PC-3 (cell line): ENCODE measurements around the gene CIB2. TPM values are rescaled to one million over a fixed set of nuclear protein-coding genes. Genes with fewer than 3 reads are reported as not detected.

Source experiments
- ATAC-seq: fragments of 200-7000 bp; cut with Tn5 transposase; 2 replicates; pipeline ENCODE4 v1.9.1; 2020; ENCODE audit warnings: mild to moderate bottlenecking, moderate library complexity
- BruUV-seq: library from RNA; stranded (reverse); fragments of 400-500 nt; replicated peaks from 2 replicates; lab custom pipeline; 2021; lab: Mats Ljungman, UMichigan
- CTCF ChIA-PET: fragments of 300-600 bp; sonication (Branson Sonifier 250); formaldehyde crosslinking; loops from one replicate; lab custom pipeline; 2022; ENCODE audit warnings: antibody characterized with exemption; lab: Charles Lee
- POLR2A ChIA-PET: fragments of 300-600 bp; sonication (Branson Sonifier 250); formaldehyde crosslinking; loops from one replicate; lab custom pipeline; 2022; ENCODE audit warnings: antibody characterized with exemption; ENCODE audit not compliant: unreplicated experiment; lab: Charles Lee
- DNase-seq: peaks from one replicate; pipeline ENCODE4 v3.0.0-alpha.2; 2015
- H2AFZ ChIP-seq: fragments of 300-600 bp; sonication (generic); 2 replicates; pipeline ENCODE4 v1.6.0; 2016; ENCODE audit warnings: antibody characterized with exemption, low read length
- H3F3A ChIP-seq: fragments of 300-600 bp; sonication (generic); one replicate; pipeline ENCODE4 v1.6.0; 2017; ENCODE audit warnings: antibody characterized with exemption, low read length, control low read depth, mild to moderate bottlenecking; ENCODE audit not compliant: unreplicated experiment
- H3K27ac ChIP-seq: fragments of 300-600 bp; sonication (generic); 2 replicates; pipeline ENCODE4 v1.5.1; 2016; ENCODE audit warnings: mild to moderate bottlenecking, low read length
- H3K27me3 ChIP-seq: fragments of 300-600 bp; sonication (generic); 2 replicates; pipeline ENCODE4 v1.6.1; 2016; ENCODE audit warnings: low read length, mixed read lengths
- H3K36me3 ChIP-seq: fragments of 300-600 bp; sonication (generic); 2 replicates; pipeline ENCODE4 v1.6.1; 2016; ENCODE audit warnings: low read depth, mixed run types, low read length, mixed read lengths
- H3K4me1 ChIP-seq: fragments of 300-600 bp; sonication (generic); 2 replicates; pipeline ENCODE4 v1.5.1; 2016; ENCODE audit warnings: low read length; ENCODE audit not compliant: insufficient read depth
- H3K4me2 ChIP-seq: fragments of 300-600 bp; sonication (generic); 2 replicates; pipeline ENCODE4 v1.6.0; 2016; ENCODE audit warnings: low read length
- H3K4me3 ChIP-seq: fragments of 300-600 bp; sonication (generic); 2 replicates; pipeline ENCODE4 v1.5.1; 2016; ENCODE audit warnings: mild to moderate bottlenecking, low read length, mixed read lengths
- H3K79me2 ChIP-seq: fragments of 300-600 bp; sonication (generic); 2 replicates; pipeline ENCODE4 v1.6.1; 2017; ENCODE audit warnings: low read length, mixed read lengths
- H3K9ac ChIP-seq: fragments of 300-600 bp; sonication (generic); 2 replicates; pipeline ENCODE4 v1.6.0; 2016; ENCODE audit warnings: mild to moderate bottlenecking, low read length
- H3K9me2 ChIP-seq: fragments of 300-600 bp; sonication (generic); replicated peaks from 2 replicates; pipeline ENCODE4 v1.6.1; 2016; ENCODE audit warnings: mixed run types, low read length, mixed read lengths
- H3K9me3 ChIP-seq: fragments of 300-600 bp; sonication (generic); 2 replicates; pipeline ENCODE4 v1.6.1; 2016; ENCODE audit warnings: low read length, mixed read lengths
- H4K20me1 ChIP-seq: fragments of 300-600 bp; sonication (generic); 2 replicates; pipeline ENCODE4 v1.6.1; 2016; ENCODE audit warnings: low read length, mixed read lengths
- EZH2 ChIP-seq: fragments of 300-600 bp; sonication (generic); IDR thresholded peaks from one replicate; pipeline ENCODE4 v1.6.1; 2017; ENCODE audit warnings: antibody characterized with exemption, mild to moderate bottlenecking, low read length; ENCODE audit not compliant: unreplicated experiment
- EZH2phosphoT487 ChIP-seq: fragments of 300-600 bp; sonication (generic); IDR thresholded peaks from 2 replicates; pipeline ENCODE4 v1.6.1; 2018; ENCODE audit warnings: mild to moderate bottlenecking, antibody characterized with exemption, low read length, borderline replicate concordance
- intact Hi-C: fragments of 100-400 bp; cut with micrococcal nuclease; formaldehyde crosslinking; loops from 2 replicates; pipeline ENCODE4 v1.9.0; 2023
- total RNA-seq: library from RNA; depleted of rRNA; stranded (reverse); fragments of >200 nt; gene quantifications from 2 replicates; pipeline ENCODE4 v1.2.3, GENCODE V29; 2014
- TF ChIP-seq, protein P1 (sequence below): fragments of 300-600 bp; sonication (generic); conservative IDR thresholded peaks from 2 replicates; pipeline ENCODE4 v1.5.1; 2017; ENCODE audit warnings: antibody characterized with exemption, low read depth, mild to moderate bottlenecking, low read length

Gene CIB2
- total RNA-seq, 1 experiment from 2014 or later = 10.4 TPM

DNA sequence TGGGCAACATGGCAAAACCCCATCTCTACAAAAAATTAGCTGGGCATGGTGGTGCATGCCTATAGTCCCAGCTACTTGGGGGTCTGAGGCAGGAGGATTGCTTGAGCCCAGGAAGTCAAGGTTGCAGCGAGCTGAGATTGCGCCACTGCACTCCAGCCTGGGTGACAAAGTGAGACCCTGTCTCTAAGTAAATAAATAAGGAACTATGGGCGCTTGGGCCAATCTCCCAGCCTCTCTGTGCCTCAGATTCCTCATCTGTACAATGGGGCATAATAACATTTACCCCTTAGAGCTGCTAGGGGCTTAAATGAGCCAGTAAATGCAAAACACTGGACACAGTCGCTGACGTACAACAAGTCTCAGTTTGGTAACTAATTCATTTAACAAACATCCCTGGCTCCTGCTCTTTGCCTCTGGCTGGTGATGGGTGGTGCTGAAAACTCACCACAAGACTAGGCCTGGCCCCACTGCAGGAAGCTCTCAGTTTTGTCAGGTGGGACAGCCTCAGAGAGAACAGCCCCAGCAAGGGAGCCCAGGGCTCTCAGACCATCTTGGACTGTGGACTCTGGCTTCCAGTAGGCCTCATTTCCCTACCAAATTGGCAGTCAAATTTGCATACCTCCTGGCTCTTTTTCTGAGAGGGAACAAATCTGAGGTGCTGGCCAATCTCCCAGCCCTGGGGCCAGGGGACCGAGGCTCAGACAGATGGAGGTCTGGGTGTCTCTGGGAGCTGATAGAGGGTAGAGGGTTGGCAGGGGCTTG, 47.4 kb downstream of the CIB2 start:
- no peak overlapping the region for H3K4me2 ChIP-seq
- H3K9me3 ChIP-seq = no peaks in the 10 kb centered on the region
- H3K9ac ChIP-seq = no peak overlapping the region
- no peak for ATAC-seq
- POLR2A ChIA-PET = no interaction called here
- CTCF ChIA-PET = no interaction called here
- H3K79me2 ChIP-seq = no peaks in the 10 kb centered on the region
- no peaks in the 10 kb centered on the region for H4K20me1 ChIP-seq
- no peak overlapping the region for H2AFZ ChIP-seq
- H3F3A ChIP-seq = no peaks in the 10 kb centered on the region
- H3K27me3 ChIP-seq = no peaks in the 10 kb centered on the region
- H3K27ac ChIP-seq = no peak overlapping the region
- no peaks in the 10 kb centered on the region for H3K36me3 ChIP-seq
- BruUV-seq = no TSS peak
- H3K9me2 ChIP-seq = no peaks in the 10 kb centered on the region
- DNase-seq = no peak
- intact Hi-C loops = no loop called here
- no peak for TF ChIP-seq EZH2
- TF ChIP-seq EZH2phosphoT487 = no peak
- TF ChIP-seq, protein P1, sequence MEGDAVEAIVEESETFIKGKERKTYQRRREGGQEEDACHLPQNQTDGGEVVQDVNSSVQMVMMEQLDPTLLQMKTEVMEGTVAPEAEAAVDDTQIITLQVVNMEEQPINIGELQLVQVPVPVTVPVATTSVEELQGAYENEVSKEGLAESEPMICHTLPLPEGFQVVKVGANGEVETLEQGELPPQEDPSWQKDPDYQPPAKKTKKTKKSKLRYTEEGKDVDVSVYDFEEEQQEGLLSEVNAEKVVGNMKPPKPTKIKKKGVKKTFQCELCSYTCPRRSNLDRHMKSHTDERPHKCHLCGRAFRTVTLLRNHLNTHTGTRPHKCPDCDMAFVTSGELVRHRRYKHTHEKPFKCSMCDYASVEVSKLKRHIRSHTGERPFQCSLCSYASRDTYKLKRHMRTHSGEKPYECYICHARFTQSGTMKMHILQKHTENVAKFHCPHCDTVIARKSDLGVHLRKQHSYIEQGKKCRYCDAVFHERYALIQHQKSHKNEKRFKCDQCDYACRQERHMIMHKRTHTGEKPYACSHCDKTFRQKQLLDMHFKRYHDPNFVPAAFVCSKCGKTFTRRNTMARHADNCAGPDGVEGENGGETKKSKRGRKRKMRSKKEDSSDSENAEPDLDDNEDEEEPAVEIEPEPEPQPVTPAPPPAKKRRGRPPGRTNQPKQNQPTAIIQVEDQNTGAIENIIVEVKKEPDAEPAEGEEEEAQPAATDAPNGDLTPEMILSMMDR = no peak
- no peak overlapping the region for H3K4me3 ChIP-seq
- no peaks in the 10 kb centered on the region for H3K4me1 ChIP-seq

DNA sequence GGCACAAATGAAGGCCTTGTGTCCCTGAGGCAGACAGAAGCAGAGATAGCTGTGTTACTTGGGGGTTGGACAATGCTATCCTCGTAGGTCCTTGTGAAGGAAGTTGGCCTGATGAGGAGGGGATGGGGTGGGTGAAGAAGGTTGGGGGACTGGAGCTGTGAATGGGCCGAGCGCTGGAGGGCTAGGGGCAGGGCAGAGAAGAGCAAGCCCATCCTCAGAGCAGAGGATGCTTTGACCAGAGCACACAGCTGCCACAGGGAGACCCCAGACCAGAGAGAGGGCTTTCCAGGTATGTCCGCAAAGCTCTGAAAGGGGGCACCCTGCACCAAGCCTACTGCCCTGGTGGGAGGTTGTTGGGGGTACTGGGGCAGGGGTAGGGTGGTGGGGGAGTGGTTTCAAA, 48.1 kb downstream of the CIB2 start:
- CTCF ChIA-PET = no interaction called here

DNA sequence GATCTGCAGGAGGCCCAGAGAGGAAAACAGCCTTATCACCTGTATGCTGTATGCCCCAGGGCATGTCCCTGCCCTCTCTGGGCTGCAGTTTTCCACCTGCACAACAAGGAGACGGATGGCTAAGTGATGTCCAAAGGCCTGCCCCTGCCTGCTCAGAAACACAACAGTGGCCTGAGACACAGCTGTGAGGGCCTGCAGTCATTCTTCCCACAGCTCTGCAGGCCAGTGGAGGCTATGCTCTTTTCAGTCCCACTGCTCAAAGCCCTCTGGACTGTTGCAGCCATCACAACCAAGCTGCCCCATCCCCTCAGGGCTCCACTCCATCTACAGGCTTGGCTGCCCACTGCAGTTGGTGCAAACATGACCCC, 48.5 kb downstream of the CIB2 start:
- H3K4me1 ChIP-seq = no peaks in the 10 kb centered on the region
- no peaks in the 10 kb centered on the region for H3K9me3 ChIP-seq
- H3K4me2 ChIP-seq = no peak overlapping the region
- H3K27me3 ChIP-seq = no peaks in the 10 kb centered on the region
- H3K79me2 ChIP-seq = no peaks in the 10 kb centered on the region
- TF ChIP-seq EZH2phosphoT487 (no peak), EZH2 (no peak)
- TF ChIP-seq, protein P1 = no peak
- intact Hi-C loops = no loop called here
- ATAC-seq (no peak), DNase-seq (no peak)
- H3F3A ChIP-seq = no peaks in the 10 kb centered on the region
- no peak overlapping the region for H3K27ac ChIP-seq
- no peaks in the 10 kb centered on the region for H4K20me1 ChIP-seq
- no peak overlapping the region for H3K9ac ChIP-seq
- ChIA-PET CTCF (no interaction called here), POLR2A (no interaction called here)
- H2AFZ ChIP-seq = no peak overlapping the region
- no peaks in the 10 kb centered on the region for H3K36me3 ChIP-seq
- no peaks in the 10 kb centered on the region for H3K9me2 ChIP-seq
- no TSS peak for BruUV-seq
- H3K4me3 ChIP-seq = no peak overlapping the region

More for the DNA sequence above, 48.1 kb downstream of the CIB2 start:
- no peaks in the 10 kb centered on the region for H3K27me3 ChIP-seq
- DNase-seq (no peak), ATAC-seq (no peak)
- H3K79me2 ChIP-seq = no peaks in the 10 kb centered on the region
- intact Hi-C loops = no loop called here
- H3K27ac ChIP-seq = no peak overlapping the region
- H3K4me1 ChIP-seq = no peaks in the 10 kb centered on the region
- BruUV-seq = no TSS peak
- no peaks in the 10 kb centered on the region for H3K9me3 ChIP-seq
- no peak overlapping the region for H3K4me3 ChIP-seq
- H4K20me1 ChIP-seq = no peaks in the 10 kb centered on the region
- H3K36me3 ChIP-seq = no peaks in the 10 kb centered on the region
- POLR2A ChIA-PET = no interaction called here
- H3F3A ChIP-seq = no peaks in the 10 kb centered on the region
- H2AFZ ChIP-seq = no peak overlapping the region
- TF ChIP-seq, protein P1 = no peak
- TF ChIP-seq EZH2 (no peak), EZH2phosphoT487 (no peak)
- no peak overlapping the region for H3K4me2 ChIP-seq
- no peaks in the 10 kb centered on the region for H3K9me2 ChIP-seq
- H3K9ac ChIP-seq = no peak overlapping the region
